ENCODE results near the gene HOMER2.
A peak's percentile ranks its signal among the peaks of the same experiment; 100 is the strongest.

The HOMER2 gene

GRCh38 chr15:82993144-82993543 is 40.6 kb upstream of the HOMER2 start:
- TF ChIP-seq CTCF (IDR thresholded peaks at IDR 0.05; ENCODE audit: low read depth, low read length, missing control alignments) = no peak
- in situ Hi-C loops (cut with HindIII; ENCODE audit: low sequenced_read_pairs) = no loop called here
- no peak for DNase-seq (ENCODE audit: low read depth)

GRCh38 chr15:82992436-82992998 is 40.0 kb upstream of the HOMER2 start:
- in situ Hi-C loops (cut with HindIII; ENCODE audit: low sequenced_read_pairs) = no loop called here
- TF ChIP-seq CTCF (IDR thresholded peaks at IDR 0.05; ENCODE audit: low read depth, low read length, missing control alignments) = no peak
- H3K4me3 ChIP-seq (ENCODE audit: low read depth, low read length) = no peak overlapping the region
- no peak for DNase-seq (ENCODE audit: low read depth)

More at GRCh38 chr15:82993144-82993543, 40.6 kb upstream of the HOMER2 start:
- H3K4me3 ChIP-seq (ENCODE audit: low read depth, low read length) = no peak overlapping the region

GRCh38 chr15:82986442-82986780 is 33.9 kb upstream of the HOMER2 start:
- DNase-seq (ENCODE audit: low read depth) = peak; percentile 8
- H3K4me3 ChIP-seq (ENCODE audit: low read depth, low read length) = peak overlapping the region; percentile 60
- in situ Hi-C loops (cut with HindIII; ENCODE audit: low sequenced_read_pairs) = no loop called here
- TF ChIP-seq CTCF (IDR thresholded peaks at IDR 0.05; ENCODE audit: low read depth, low read length, missing control alignments) = no peak

GRCh38 chr15:82985688-82986441 is 33.3 kb upstream of the HOMER2 start, which contains the start of gene RAMAC:
Gene RAMAC, plus strand, starts transcription at chr15:82986210. Its CDS starts 2,809 bp downstream, at chr15:82989019.
- peak; percentile 93 for DNase-seq (ENCODE audit: low read depth)
- H3K4me3 ChIP-seq (ENCODE audit: low read depth, low read length) = peak within 1 kb of the TSS; percentile 60
- no peak for TF ChIP-seq CTCF (IDR thresholded peaks at IDR 0.05; ENCODE audit: low read depth, low read length, missing control alignments)
- in situ Hi-C loops (cut with HindIII; ENCODE audit: low sequenced_read_pairs) = no loop called here

- in situ Hi-C loops (cut with HindIII; ENCODE audit: low sequenced_read_pairs) = no loop called here
- TF ChIP-seq CTCF (IDR thresholded peaks at IDR 0.05; ENCODE audit: low read depth, low read length, missing control alignments) = no peak
- no peak for DNase-seq (ENCODE audit: low read depth)
- H3K4me3 ChIP-seq (ENCODE audit: low read depth, low read length) = no peak overlapping the region
These were observed 28.5 kb upstream of the HOMER2 start for GRCh38 chr15:82980981-82981380.

GRCh38 chr15:82979726-82980125 is 27.2 kb upstream of the HOMER2 start:
- TF ChIP-seq CTCF (IDR thresholded peaks at IDR 0.05; ENCODE audit: low read depth, low read length, missing control alignments) = no peak
- H3K4me3 ChIP-seq (ENCODE audit: low read depth, low read length) = no peak overlapping the region
- in situ Hi-C loops (cut with HindIII; ENCODE audit: low sequenced_read_pairs) = no loop called here
- DNase-seq (ENCODE audit: low read depth) = no peak
